ENCODE results near the gene FMN1.

Gene FMN1

DNA sequence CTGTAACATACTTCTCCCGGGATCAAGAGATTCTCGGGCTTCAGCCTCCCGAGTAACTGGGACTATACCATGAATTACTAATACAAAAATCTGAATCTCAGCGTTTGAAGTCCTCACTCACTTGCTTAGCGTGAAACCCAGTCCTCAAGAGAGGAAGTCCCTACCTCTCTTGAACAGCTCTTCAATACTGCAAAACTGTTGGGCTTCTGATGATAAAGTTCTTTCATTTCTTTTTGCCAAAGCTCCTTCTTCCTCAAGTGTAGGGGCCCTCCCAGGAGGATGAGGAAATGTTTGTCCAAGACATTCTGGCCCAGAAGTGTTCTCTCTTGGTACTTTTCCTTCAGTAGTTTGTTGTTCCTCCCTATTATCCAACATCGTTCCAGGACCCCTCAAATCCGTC is 48.5 kb downstream of the FMN1 start:
- TF ChIP-seq RAD21 (IDR thresholded peaks at IDR 0.05; ENCODE audit: low read depth), result no peak

DNA sequence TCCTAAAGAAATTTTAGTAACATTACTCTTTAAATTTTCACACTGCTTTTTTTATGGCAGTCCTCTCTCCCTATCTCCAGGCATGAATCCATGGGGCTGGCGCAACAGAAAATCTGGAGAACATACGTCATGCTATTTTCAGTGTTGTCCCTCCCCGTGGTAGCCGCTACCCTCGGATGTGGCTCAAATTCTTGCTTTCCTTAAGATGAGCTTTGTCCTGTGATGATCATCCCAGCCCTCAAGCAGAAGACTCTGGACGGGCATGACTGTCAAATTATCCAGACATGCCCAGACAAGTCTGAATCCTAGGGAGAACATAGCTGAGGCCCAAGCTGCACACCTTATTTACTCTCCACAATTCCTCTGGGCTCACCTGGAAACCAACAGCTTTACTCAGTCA is 49.1 kb downstream of the FMN1 start:
- TF ChIP-seq ZBTB7A (IDR thresholded peaks at IDR 0.05; ENCODE audit: low read depth) (no peak), YY1 (IDR thresholded peaks at IDR 0.05; ENCODE audit: low read depth) (no peak), EP300 (IDR thresholded peaks at IDR 0.05; ENCODE audit: borderline replicate concordance) (no peak), TAF1 (IDR thresholded peaks at IDR 0.05; ENCODE audit: low read depth) (no peak), REST (IDR thresholded peaks at IDR 0.05; ENCODE audit: low read depth) (no peak), EGR1 (IDR thresholded peaks at IDR 0.05) (no peak)

DNA sequence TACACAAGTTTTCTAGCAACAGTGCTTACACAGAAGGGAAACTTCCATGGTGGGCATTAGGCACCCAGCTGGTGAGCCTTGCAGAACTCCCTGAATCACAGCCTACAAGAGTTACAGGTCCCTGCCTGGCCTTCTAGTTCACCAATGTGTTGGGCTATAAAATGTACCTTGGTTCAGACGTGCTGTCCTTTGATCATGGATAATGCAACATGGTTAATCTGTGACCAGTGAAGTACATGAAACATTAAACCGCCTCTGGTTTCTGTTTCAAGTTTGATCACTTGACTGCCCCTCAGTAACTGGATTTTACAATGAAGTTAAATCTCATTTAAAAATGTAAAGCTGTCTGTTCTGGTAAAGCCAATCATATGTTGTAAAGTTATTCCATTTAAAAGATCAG is 51.8 kb downstream of the FMN1 start:
- TF ChIP-seq NFIC (IDR thresholded peaks at IDR 0.05) (no peak), RAD21 (IDR thresholded peaks at IDR 0.05; ENCODE audit: low read depth) (no peak), CEBPB (IDR thresholded peaks at IDR 0.05) (no peak), YY1 (IDR thresholded peaks at IDR 0.05; ENCODE audit: low read depth) (no peak), EGR1 (IDR thresholded peaks at IDR 0.05) (no peak), EP300 (IDR thresholded peaks at IDR 0.05; ENCODE audit: borderline replicate concordance) (no peak), TEAD4 (IDR thresholded peaks at IDR 0.05) (no peak), ZBTB7A (IDR thresholded peaks at IDR 0.05; ENCODE audit: low read depth) (no peak), TCF12 (IDR thresholded peaks at IDR 0.05; ENCODE audit: low read depth) (no peak), REST (IDR thresholded peaks at IDR 0.05; ENCODE audit: low read depth) (no peak), FOXM1 (IDR thresholded peaks at IDR 0.05; ENCODE audit: borderline replicate concordance, low read depth) (no peak)
- TF ChIP-seq, protein P1, sequence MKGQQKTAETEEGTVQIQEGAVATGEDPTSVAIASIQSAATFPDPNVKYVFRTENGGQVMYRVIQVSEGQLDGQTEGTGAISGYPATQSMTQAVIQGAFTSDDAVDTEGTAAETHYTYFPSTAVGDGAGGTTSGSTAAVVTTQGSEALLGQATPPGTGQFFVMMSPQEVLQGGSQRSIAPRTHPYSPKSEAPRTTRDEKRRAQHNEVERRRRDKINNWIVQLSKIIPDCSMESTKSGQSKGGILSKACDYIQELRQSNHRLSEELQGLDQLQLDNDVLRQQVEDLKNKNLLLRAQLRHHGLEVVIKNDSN (IDR thresholded peaks at IDR 0.05), result no peak

DNA sequence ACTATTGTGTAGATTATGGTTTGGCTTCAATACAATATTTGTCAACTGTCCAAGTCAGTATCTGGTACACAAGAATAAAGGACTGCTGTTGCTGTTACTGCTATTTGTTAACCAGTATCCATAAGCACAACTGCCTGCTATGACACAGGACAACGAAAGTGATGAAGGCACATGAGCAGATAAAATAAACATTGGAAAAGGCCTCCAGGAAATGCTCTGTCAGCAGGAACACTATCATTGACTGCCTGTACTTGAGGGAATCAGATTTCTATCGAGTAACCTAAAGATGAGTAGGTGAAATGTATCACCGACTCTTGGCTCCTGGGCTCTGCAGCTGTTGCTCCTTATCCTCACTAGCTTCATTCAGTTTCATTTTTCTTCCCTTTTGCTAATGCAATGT is 56.5 kb downstream of the FMN1 start:
- TF ChIP-seq CEBPB (IDR thresholded peaks at IDR 0.05) (no peak), TEAD4 (IDR thresholded peaks at IDR 0.05) (no peak), NFIC (IDR thresholded peaks at IDR 0.05) (no peak), TAF1 (IDR thresholded peaks at IDR 0.05; ENCODE audit: low read depth) (no peak), REST (IDR thresholded peaks at IDR 0.05; ENCODE audit: low read depth) (no peak), TCF12 (IDR thresholded peaks at IDR 0.05; ENCODE audit: low read depth) (no peak), EGR1 (IDR thresholded peaks at IDR 0.05) (no peak), CREB1 (IDR thresholded peaks at IDR 0.05; ENCODE audit: low read depth) (no peak), RAD21 (IDR thresholded peaks at IDR 0.05; ENCODE audit: low read depth) (no peak), YY1 (IDR thresholded peaks at IDR 0.05; ENCODE audit: low read depth) (no peak)
- TF ChIP-seq, protein P1 (IDR thresholded peaks at IDR 0.05), result no peak

DNA sequence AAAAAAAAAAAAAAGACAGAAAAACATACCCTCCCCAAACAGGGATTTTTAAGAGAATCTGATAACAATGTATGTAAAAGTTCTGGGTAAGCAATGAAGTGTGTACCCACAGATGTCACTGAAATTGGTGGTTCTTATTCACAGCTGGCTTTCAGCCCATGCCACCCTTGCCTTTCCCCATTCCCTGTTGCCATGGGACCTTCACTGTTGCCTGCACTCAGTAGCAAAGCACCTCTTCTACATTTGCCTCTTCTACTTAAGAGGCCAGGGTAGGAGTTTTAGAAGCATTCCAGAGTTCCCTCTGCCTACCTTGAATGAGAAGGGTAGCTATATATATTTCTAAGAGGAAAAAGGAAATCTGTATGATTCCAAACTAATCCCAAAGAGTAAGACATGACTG is 57.4 kb downstream of the FMN1 start:
- TF ChIP-seq EGR1 (IDR thresholded peaks at IDR 0.05) (no peak), ZBTB7A (IDR thresholded peaks at IDR 0.05; ENCODE audit: low read depth) (no peak), RAD21 (IDR thresholded peaks at IDR 0.05; ENCODE audit: low read depth) (no peak), REST (IDR thresholded peaks at IDR 0.05; ENCODE audit: low read depth) (no peak), YY1 (IDR thresholded peaks at IDR 0.05; ENCODE audit: low read depth) (no peak), MAX (IDR thresholded peaks at IDR 0.05) (no peak), TEAD4 (IDR thresholded peaks at IDR 0.05) (no peak), CEBPB (IDR thresholded peaks at IDR 0.05) (no peak), TCF12 (IDR thresholded peaks at IDR 0.05; ENCODE audit: low read depth) (no peak), TAF1 (IDR thresholded peaks at IDR 0.05; ENCODE audit: low read depth) (no peak), EP300 (IDR thresholded peaks at IDR 0.05; ENCODE audit: borderline replicate concordance) (no peak), FOXM1 (IDR thresholded peaks at IDR 0.05; ENCODE audit: borderline replicate concordance, low read depth) (no peak), NFIC (IDR thresholded peaks at IDR 0.05) (no peak)
- TF ChIP-seq, protein P1 (IDR thresholded peaks at IDR 0.05), result no peak

Data from Ishikawa (cell line).